H1 (cell line): ENCODE results near the gene BCAR3. TPM values are rescaled to one million over a fixed set of nuclear protein-coding genes. Genes with fewer than 3 reads are reported as not detected.
A peak's percentile ranks its signal among the peaks of the same experiment; 100 is the strongest.

ENCODE experiments used
- ATF2 ChIP-seq: IDR thresholded peaks from 2 replicates; pipeline ENCODE4 v1.6.1; 2012; ENCODE audit warnings: low read length, inconsistent platforms
- CHD7 ChIP-seq: fragments of 300-600 bp; sonication (generic); IDR thresholded peaks from 2 replicates; pipeline ENCODE4 v1.7.1; 2012; ENCODE audit warnings: low read length, moderate library complexity, mild to moderate bottlenecking, inconsistent platforms; ENCODE audit not compliant: insufficient replicate concordance
- CREB1 ChIP-seq: IDR thresholded peaks from 2 replicates; pipeline ENCODE4 v1.6.1; 2012; ENCODE audit warnings: inconsistent platforms
- HDAC2 ChIP-seq, 2 experiments: fragments of 300-600 bp in 1 of 2; sonication (generic) in 1 of 2; IDR thresholded peaks; 2 replicates each; pipeline ENCODE4 v1.6.1; 2011 to 2012; ENCODE audit warnings: low read depth in 2 of 2, low read length in 2 of 2, mild to moderate bottlenecking in 2 of 2, moderate library complexity in 2 of 2, borderline replicate concordance in 1 of 2, inconsistent platforms in 1 of 2
- JUN ChIP-seq: IDR thresholded peaks from 2 replicates; pipeline ENCODE4 v1.6.1; 2011; ENCODE audit warnings: low read depth, mild to moderate bottlenecking, improper control_type of control experiment, low read length
- KDM1A ChIP-seq: fragments of 200-600, 300-600 bp; sonication (generic); IDR thresholded peaks from 2 replicates; pipeline ENCODE4 v1.7.1; 2016; ENCODE audit warnings: mild to moderate bottlenecking, low read length, borderline replicate concordance
- SRF ChIP-seq: IDR thresholded peaks from 2 replicates; pipeline ENCODE4 v1.6.1; 2011; ENCODE audit warnings: mild to moderate bottlenecking, low read depth, low read length, moderate library complexity
- polyA plus RNA-seq, 7 experiments: library from polyadenylated mRNA; depleted of rRNA in 3 of 7; stranded (reverse) in 5 of 7; unstranded in 2 of 7; fragments of >200 nt in 5 of 7; fragments of 200-250 nt in 2 of 7; gene quantifications; 1 replicate in 5 of 7; 2 replicates in 1 of 7; 4 replicates in 1 of 7; pipeline versions ENCODE4 v1.2.1 to v1.2.3, GENCODE V29; 2011 to 2013; ENCODE audit warnings: missing spikeins in 2 of 7, mixed read lengths in 2 of 7
- total RNA-seq: library from RNA; stranded (reverse); fragmentation: NEBNext Ultra II Directional; extraction: Animal tissue kit (Norgen Biotek cat#: 25700); gene quantifications from 2 replicates; pipeline ENCODE4 v1.2.1, GENCODE V29; 2021

Gene BCAR3
- total and polyA plus RNA-seq, 2 of the 8 experiments (the other 6 are each of a cell fraction or from before 2014, with no cell fraction given): 5.6 to 9.2 TPM

GRCh38 chr1:93636712-93637111, 44.9 kb downstream of the BCAR3 start (continued):
- TF ChIP-seq CHD7: peak; percentile 15
- no peak for TF ChIP-seq SRF
- TF ChIP-seq ATF2: no peak
- no peak for TF ChIP-seq JUN
- no peak for TF ChIP-seq CREB1
- peak; percentile 94 for TF ChIP-seq KDM1A
- peak in 1 of 2 experiments; percentile 82; a peak in 1 of 4 replicates for TF ChIP-seq HDAC2 (IDR thresholded peaks at IDR 0.05; ENCODE audit: borderline replicate concordance in 1 of 2, low read depth in 2 of 2, low read length in 2 of 2)
